GM12878 (cell line): ENCODE data around the gene GPC6. TPM values are rescaled to one million over a fixed set of nuclear protein-coding genes. Genes with fewer than 3 reads are reported as not detected.

Source experiments
- ATAC-seq: fragments of 200-7000 bp; cut with Tn5 transposase; 3 replicates; pipeline ENCODE4 v1.9.1; 2020; ENCODE audit warnings: mild to moderate bottlenecking, moderate library complexity
- BruUV-seq: library from RNA; stranded (reverse); fragments of 400-500 nt; replicated peaks from 2 replicates; lab custom pipeline; 2021; lab: Mats Ljungman, UMichigan
- CTCF ChIA-PET: fragments of 300-600 bp; sonication (Branson Sonifier 250); formaldehyde crosslinking; extraction: SDS; loops from one replicate; lab custom pipeline; 2021; ENCODE audit warnings: inconsistent platforms; lab: Yijun Ruan, JAX
- POLR2A ChIA-PET: fragments of 350-600 bp; formaldehyde crosslinking; extraction: SDS; loops from one replicate; lab custom pipeline; 2021; ENCODE audit warnings: inconsistent platforms; lab: Charles Lee
- RAD21 ChIA-PET: fragments of 300-600 bp; sonication (Branson Sonifier 250); formaldehyde crosslinking; loops from one replicate; lab custom pipeline; 2023; ENCODE audit warnings: antibody characterized with exemption; ENCODE audit not compliant: unreplicated experiment; lab: Charles Lee
- SMC1A ChIA-PET: fragments of 300-600 bp; sonication (Branson Sonifier 250); formaldehyde crosslinking; loops from one replicate; lab custom pipeline; 2023; ENCODE audit not compliant: unreplicated experiment, uncharacterized antibody; lab: Charles Lee
- DNase-seq: peaks from one replicate; pipeline ENCODE4 v3.0.0-alpha.2; 2011; ENCODE audit warnings: low read depth, low spot score
- FAIRE-seq: peaks from 3 replicates; lab custom pipeline; 2011; peaks lifted over from hg19 to GRCh38; lab: Jason Lieb, UNC
- H2AFZ ChIP-seq: 2 replicates; pipeline ENCODE4 v1.6.0; 2011; ENCODE audit warnings: low read depth, low read length, control low read depth; ENCODE audit not compliant: control insufficient read depth
- H3K27ac ChIP-seq: 2 replicates; pipeline ENCODE4 v1.5.1; 2011; ENCODE audit warnings: control low read depth; ENCODE audit not compliant: control insufficient read depth, insufficient read depth
- H3K27me3 ChIP-seq, 2 experiments: replicated peaks in 1 of 2; 2 replicates each; pipeline versions ENCODE4 v1.6.0 to v1.6.1; 2011; ENCODE audit warnings: low read length in 1 of 2; ENCODE audit not compliant: control insufficient read depth in 2 of 2, insufficient read depth in 2 of 2
- H3K36me3 ChIP-seq, 2 experiments: 2 replicates each; pipeline ENCODE4 v1.5.1; 2011; ENCODE audit warnings: low read length in 1 of 2; ENCODE audit not compliant: control insufficient read depth in 2 of 2, insufficient read depth in 2 of 2
- H3K4me1 ChIP-seq: 2 replicates; pipeline ENCODE4 v1.6.1; 2011; ENCODE audit warnings: mild to moderate bottlenecking, low read length, moderate library complexity, mixed read lengths; ENCODE audit not compliant: control insufficient read depth, insufficient read depth
- H3K4me2 ChIP-seq: 2 replicates; pipeline ENCODE4 v1.6.0; 2011; ENCODE audit warnings: control low read depth; ENCODE audit not compliant: control insufficient read depth, insufficient read depth
- H3K4me3 ChIP-seq: fragments of 200-600 bp; sonication (generic); 2 replicates; pipeline ENCODE4 v1.5.1; 2016
- H3K79me2 ChIP-seq: 2 replicates; pipeline ENCODE4 v1.6.0; 2011; ENCODE audit warnings: low read length; ENCODE audit not compliant: control insufficient read depth, insufficient read depth
- H3K9ac ChIP-seq: 2 replicates; pipeline ENCODE4 v1.8.0; 2011; ENCODE audit warnings: low read length, control low read depth, mixed read lengths; ENCODE audit not compliant: control insufficient read depth, insufficient read depth
- H3K9me3 ChIP-seq: replicated peaks from 3 replicates; pipeline ENCODE4 v1.5.1; 2011; ENCODE audit warnings: mild to moderate bottlenecking, low read length; ENCODE audit not compliant: control insufficient read depth, insufficient read depth
- H4K20me1 ChIP-seq: 2 replicates; pipeline ENCODE4 v1.6.0; 2011; ENCODE audit not compliant: control insufficient read depth, insufficient read depth
- HDGF ChIP-seq: fragments of 450-650 bp; IDR thresholded peaks from 2 replicates; pipeline ENCODE4 v1.6.1; 2016; ENCODE audit warnings: antibody characterized with exemption
- IRF5 ChIP-seq: fragments of 450-650 bp; IDR thresholded peaks from 2 replicates; pipeline ENCODE4 v1.6.1; 2017; ENCODE audit warnings: borderline replicate concordance
- KAT2A ChIP-seq: conservative IDR thresholded peaks from 2 replicates; pipeline ENCODE4 v1.6.1; 2011; ENCODE audit warnings: low read depth, low read length; ENCODE audit not compliant: control insufficient read depth
- MYB ChIP-seq: fragments of 150-350 bp; IDR thresholded peaks from 2 replicates; pipeline ENCODE4 v1.6.1; 2014; ENCODE audit warnings: mild to moderate bottlenecking, low read depth, low read length, borderline replicate concordance
- MYC ChIP-seq: IDR thresholded peaks from 2 replicates; pipeline ENCODE4 v1.6.1; 2011; ENCODE audit warnings: mild to moderate bottlenecking, low read length, moderate library complexity, inconsistent platforms; ENCODE audit not compliant: insufficient read depth, insufficient replicate concordance, insufficient read length, severe bottlenecking
- NFIC ChIP-seq: IDR thresholded peaks from 2 replicates; pipeline ENCODE4 v1.6.1; 2012; ENCODE audit warnings: low read depth, mild to moderate bottlenecking, inconsistent platforms, low read length, moderate library complexity
- PBX3 ChIP-seq: IDR thresholded peaks from 2 replicates; pipeline ENCODE4 v1.6.1; 2011; ENCODE audit warnings: mild to moderate bottlenecking, low read depth, low read length, moderate library complexity; ENCODE audit not compliant: insufficient replicate concordance
- RAD21 ChIP-seq: IDR thresholded peaks from 2 replicates; pipeline ENCODE4 v1.6.1; 2011; ENCODE audit warnings: mild to moderate bottlenecking, low read depth, low read length, moderate library complexity; ENCODE audit not compliant: insufficient read depth
- RAD51 ChIP-seq: fragments of 450-650 bp; IDR thresholded peaks from 2 replicates; pipeline ENCODE4 v1.6.1; 2016; ENCODE audit warnings: moderate library complexity, mild to moderate bottlenecking, inconsistent platforms
- RUNX3 ChIP-seq: IDR thresholded peaks from 2 replicates; pipeline ENCODE4 v1.6.1; 2012; ENCODE audit warnings: low read length, inconsistent platforms
- SIN3A ChIP-seq: IDR thresholded peaks from 2 replicates; pipeline ENCODE4 v1.6.1; 2012; ENCODE audit warnings: low read depth, low read length, improper control_type of control experiment
- SREBF1 ChIP-seq: IDR thresholded peaks from 2 replicates; pipeline ENCODE4 v1.6.1; 2012; ENCODE audit warnings: mild to moderate bottlenecking, low read length
- USF2 ChIP-seq: IDR thresholded peaks from 2 replicates; pipeline ENCODE4 v1.6.1; 2011; ENCODE audit warnings: low read depth, low read length, improper control_type of control experiment, borderline replicate concordance
- YBX1 ChIP-seq: fragments of 450-650 bp; IDR thresholded peaks from 2 replicates; pipeline ENCODE4 v1.6.1; 2016; ENCODE audit warnings: antibody characterized with exemption
- ZBTB4 ChIP-seq: fragments of 450-650 bp; formaldehyde crosslinking; IDR thresholded peaks from 2 replicates; pipeline ENCODE4 v1.4.0; 2022; ENCODE audit warnings: mild to moderate bottlenecking, moderate library complexity
- ZNF384 ChIP-seq: IDR thresholded peaks from 2 replicates; pipeline ENCODE4 v1.6.1; 2012; ENCODE audit warnings: low read depth, mild to moderate bottlenecking, low read length, improper control_type of control experiment, borderline replicate concordance
- ZZZ3 ChIP-seq: IDR thresholded peaks from 2 replicates; pipeline ENCODE4 v1.6.1; 2011; ENCODE audit warnings: low read depth; ENCODE audit not compliant: control insufficient read depth, insufficient read length
- WGBS: methylation state at CpG from one replicate; pipeline ENCODE4 v1.1.6; 2016; ENCODE audit warnings: low lambda C conversion rate; ENCODE audit not compliant: insufficient replicate concordance, insufficient coverage; ENCODE audit errors: missing lambda C conversion rate; 5-methylcytosine and 5-hydroxymethylcytosine counted together
- in situ Hi-C: fragments of 300-500 bp; cut with MboI; formaldehyde crosslinking; loops from 9 replicates; pipeline ENCODE4 v1.14.3; 2018; ENCODE audit warnings: mixed read lengths
- intact Hi-C: fragments of 100-400 bp; cut with micrococcal nuclease; formaldehyde crosslinking; loops from one replicate; pipeline ENCODE4 v1.14.2; 2022; ENCODE audit not compliant: unreplicated experiment
- polyA plus RNA-seq, 11 experiments: library from polyadenylated mRNA; depleted of rRNA in 4 of 11; unstranded in 6 of 11; stranded (reverse) in 5 of 11; fragments of >200 nt; fragmentation: Nextera tagmentation in 4 of 11; fragmentation: Illumina TruSeq in 1 of 11; extraction: Ambion mirVana in 4 of 11; extraction: Trizol in 1 of 11; gene quantifications; 1 replicate in 1 of 11; 2 replicates in 10 of 11; pipeline versions ENCODE4 v1.2.1 to v1.2.3, GENCODE V29; 2011 to 2016; ENCODE audit warnings: inconsistent platforms in 2 of 11, missing spikeins in 2 of 11, low read depth in 1 of 11
- total RNA-seq, 4 experiments: library from RNA; depleted of rRNA in 3 of 4; stranded (reverse); fragments of >200 nt in 3 of 4; fragmentation: Illumina TruSeq in 1 of 4; extraction: Trizol in 1 of 4; gene quantifications; 2 replicates each; pipeline versions ENCODE4 v1.2.1 to v1.2.3, GENCODE V29; 2013 to 2021

GPC6 gene
- total and polyA plus RNA-seq, 10 of the 15 experiments (the other 5 are each of a cell fraction or from before 2014, with no cell fraction given): 0.03 to 0.04 (median 0.03) TPM; not detected in 7

GRCh38 chr13:94352057-94352456, 1125.5 kb downstream of the GPC6 start (continued):
- no peak for TF ChIP-seq RAD21
- TF ChIP-seq ZZZ3: no peak
- TF ChIP-seq HDGF: no peak
- no peak for TF ChIP-seq SIN3A

GRCh38 chr13:94353167-94353710, 1126.6 kb downstream of the GPC6 start:
- in situ Hi-C loops (loop anchor here (25.0 kb wide), 1 partner anchor 1791 kb away; no protein-coding TSS in a partner anchor), intact Hi-C loops (no loop called here)
- Histone ChIP-seq H3K4me3 (no peak overlapping the region), H3K36me3 (no peaks in the 10 kb centered on the region), H3K79me2 (no peaks in the 10 kb centered on the region), H3K27me3 (no peaks in the 10 kb centered on the region), H2AFZ (no peak overlapping the region), H3K4me1 (no peaks in the 10 kb centered on the region), H4K20me1 (no peaks in the 10 kb centered on the region), H3K27ac (no peak overlapping the region), H3K4me2 (no peak overlapping the region), H3K9me3 (no peaks in the 10 kb centered on the region), H3K9ac (no peak overlapping the region)
- DNase-seq (no peak), FAIRE-seq (no peak), ATAC-seq (no peak)
- SMC1A ChIA-PET: interaction anchor here (0.7 kb wide), 1 partner anchor 10 kb away, joined by 3 read pairs; no protein-coding TSS in a partner anchor
- CTCF ChIA-PET: interaction anchor here (1.4 kb wide), 1 partner anchor 9 kb away, joined by 3 read pairs; no protein-coding TSS in a partner anchor
- no TSS peak for BruUV-seq
- RAD21 ChIA-PET: no interaction called here
- 65% methylated on average over 8 of the region's 8 CpGs for WGBS
- POLR2A ChIA-PET: no interaction called here
- TF ChIP-seq KAT2A (no peak), SREBF1 (no peak), MYC (no peak), YBX1 (no peak), NFIC (no peak), MYB (no peak), PBX3 (no peak), ZBTB4 (CRISPR knock-in tag) (no peak), RUNX3 (no peak), IRF5 (no peak), ZNF384 (no peak), RAD51 (no peak), USF2 (no peak)
